ENCODE data around the gene ZSWIM5. TPM values are rescaled to one million over a fixed set of nuclear protein-coding genes. Genes with fewer than 3 reads are reported as not detected.

The ZSWIM5 gene
- total and polyA plus RNA-seq, 10 donors, result 0.15 to 4.7 (median 2.7) TPM

DNA sequence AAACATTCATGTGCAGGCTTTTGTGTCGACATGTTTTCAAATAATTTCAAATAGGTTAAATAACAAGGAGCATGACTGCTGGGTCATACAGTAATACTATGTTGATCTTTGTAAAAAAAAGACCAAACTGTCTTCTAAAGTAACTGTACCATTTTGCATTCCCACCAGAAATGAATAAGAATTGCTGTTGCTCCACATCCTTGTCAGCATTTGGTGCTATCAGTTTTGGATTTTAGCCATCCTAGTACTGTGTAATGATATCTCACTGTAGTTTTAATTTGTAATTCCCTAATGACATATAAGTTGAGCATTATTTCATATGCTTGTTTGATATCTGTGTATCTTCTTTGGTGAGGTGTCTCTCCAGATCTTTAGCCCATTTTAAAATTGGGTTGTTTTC lies 182.7 kb downstream of the ZSWIM5 start:
- TF ChIP-seq, protein P1, sequence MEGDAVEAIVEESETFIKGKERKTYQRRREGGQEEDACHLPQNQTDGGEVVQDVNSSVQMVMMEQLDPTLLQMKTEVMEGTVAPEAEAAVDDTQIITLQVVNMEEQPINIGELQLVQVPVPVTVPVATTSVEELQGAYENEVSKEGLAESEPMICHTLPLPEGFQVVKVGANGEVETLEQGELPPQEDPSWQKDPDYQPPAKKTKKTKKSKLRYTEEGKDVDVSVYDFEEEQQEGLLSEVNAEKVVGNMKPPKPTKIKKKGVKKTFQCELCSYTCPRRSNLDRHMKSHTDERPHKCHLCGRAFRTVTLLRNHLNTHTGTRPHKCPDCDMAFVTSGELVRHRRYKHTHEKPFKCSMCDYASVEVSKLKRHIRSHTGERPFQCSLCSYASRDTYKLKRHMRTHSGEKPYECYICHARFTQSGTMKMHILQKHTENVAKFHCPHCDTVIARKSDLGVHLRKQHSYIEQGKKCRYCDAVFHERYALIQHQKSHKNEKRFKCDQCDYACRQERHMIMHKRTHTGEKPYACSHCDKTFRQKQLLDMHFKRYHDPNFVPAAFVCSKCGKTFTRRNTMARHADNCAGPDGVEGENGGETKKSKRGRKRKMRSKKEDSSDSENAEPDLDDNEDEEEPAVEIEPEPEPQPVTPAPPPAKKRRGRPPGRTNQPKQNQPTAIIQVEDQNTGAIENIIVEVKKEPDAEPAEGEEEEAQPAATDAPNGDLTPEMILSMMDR (IDR thresholded peaks at IDR 0.05 in 8 of 11, conservative IDR thresholded peaks at IDR 0.05 in 3 of 11), result no peak
- TF ChIP-seq POLR2A (IDR thresholded peaks at IDR 0.05), result no peak
- TF ChIP-seq POLR2AphosphoS5 (IDR thresholded peaks at IDR 0.05), result no peak
- H3K4me1 ChIP-seq, result no peaks in the 10 kb centered on the region
- DNase-seq, result no peak
- H3K36me3 ChIP-seq, result no peaks in the 10 kb centered on the region
- H3K4me3 ChIP-seq, result no peak overlapping the region
- no peaks in the 10 kb centered on the region for H3K9me3 ChIP-seq
- WGBS, 5 donors, result 86 to 98% (median 91%) methylated on average over 1 of the region's 1 CpG
- no peaks in the 10 kb centered on the region for H3K27me3 ChIP-seq (replicated peaks in 1 of 7)
- H3K27ac ChIP-seq, result no peak overlapping the region
- intact Hi-C loops (cut with DNase I; ENCODE audit: low total_unique reads), result loop anchor here (5.0 kb wide), 1 partner anchor 184 kb away; the partner anchor contains the start of gene ZSWIM5

DNA sequence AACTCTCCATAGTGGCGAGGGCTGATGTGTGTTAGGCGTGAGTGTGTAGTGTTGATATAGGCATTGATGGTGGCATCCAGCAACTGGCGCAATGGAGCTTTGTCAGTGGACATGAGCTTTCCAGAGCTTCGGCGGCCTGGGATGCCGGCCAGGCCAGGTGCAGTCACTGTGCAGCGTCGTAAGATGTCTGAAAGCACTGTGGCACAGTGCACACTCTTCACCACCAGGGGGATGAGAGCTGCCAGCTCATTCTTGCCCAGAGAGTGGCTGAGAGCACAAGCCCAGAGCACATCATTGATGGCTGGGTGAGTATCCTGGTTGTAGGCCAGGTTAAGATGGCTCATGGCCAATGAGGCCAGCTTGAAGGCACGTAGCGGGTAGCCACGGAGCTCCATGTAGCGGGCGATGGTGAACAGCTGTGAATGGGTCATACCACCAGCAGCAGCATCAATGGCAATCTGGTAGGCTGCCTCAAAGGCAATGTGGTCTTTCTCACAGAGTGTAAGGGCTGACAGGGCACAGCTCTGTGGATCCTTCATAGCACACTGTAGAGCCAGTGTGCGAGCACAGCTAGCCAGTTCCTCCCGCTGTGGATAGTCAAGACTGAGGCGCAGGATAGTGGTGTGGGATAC lies 187.7 kb downstream of the ZSWIM5 start:
- no peak for DNase-seq
- Histone ChIP-seq H3K4me1 (peaks cover 0 to 14% (median 12%) of the 10 kb centered on the region in 6 donors), H3K27ac (no peak overlapping the region), H3K4me3 (no peak overlapping the region), H3K27me3 (replicated peaks in 1 of 7) (no peaks in the 10 kb centered on the region), H3K9me3 (no peaks in the 10 kb centered on the region), H3K36me3 (peaks cover 0 to 25% (median 2%) of the 10 kb centered on the region in 6 donors)
- intact Hi-C loops (cut with DNase I; ENCODE audit: low total_unique reads), result no loop called here
- TF ChIP-seq, protein P1 (IDR thresholded peaks at IDR 0.05 in 8 of 11, conservative IDR thresholded peaks at IDR 0.05 in 3 of 11), result peak; percentile 54 to 82 (median 72)
- no peak for TF ChIP-seq POLR2A (IDR thresholded peaks at IDR 0.05)
- WGBS, 5 donors, result 65 to 75% (median 72%) methylated on average over 15 to 16 of the region's 16 CpGs

DNA sequence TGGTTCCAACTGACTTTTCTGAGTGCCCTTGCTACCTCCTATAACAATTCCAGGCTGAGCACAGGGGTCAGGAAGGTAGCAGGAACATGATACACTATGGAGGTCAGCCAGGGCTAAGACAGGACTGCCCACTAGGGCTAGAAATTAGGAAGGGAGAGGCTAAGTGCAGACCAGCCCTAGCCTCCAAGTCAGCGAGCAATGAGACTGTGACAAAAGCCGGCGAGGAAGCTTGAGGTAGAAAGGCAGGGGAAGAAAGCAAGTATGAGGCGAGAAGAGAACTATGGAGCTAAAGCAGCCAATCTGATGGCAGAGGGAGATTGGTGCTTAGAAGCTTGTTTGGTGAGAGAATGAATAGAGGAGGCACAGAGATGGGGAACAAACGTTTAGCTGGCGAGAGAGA lies 189.6 kb downstream of the ZSWIM5 start:
- intact Hi-C loops (cut with DNase I; ENCODE audit: low total_unique reads), result loop anchor here (2.0 kb wide), 1 partner anchor 284 kb away; no protein-coding TSS in a partner anchor
- TF ChIP-seq POLR2AphosphoS5 (IDR thresholded peaks at IDR 0.05) (no peak), POLR2A (IDR thresholded peaks at IDR 0.05) (no peak)
- TF ChIP-seq, protein P1 (IDR thresholded peaks at IDR 0.05 in 8 of 11, conservative IDR thresholded peaks at IDR 0.05 in 3 of 11), result no peak

DNA sequence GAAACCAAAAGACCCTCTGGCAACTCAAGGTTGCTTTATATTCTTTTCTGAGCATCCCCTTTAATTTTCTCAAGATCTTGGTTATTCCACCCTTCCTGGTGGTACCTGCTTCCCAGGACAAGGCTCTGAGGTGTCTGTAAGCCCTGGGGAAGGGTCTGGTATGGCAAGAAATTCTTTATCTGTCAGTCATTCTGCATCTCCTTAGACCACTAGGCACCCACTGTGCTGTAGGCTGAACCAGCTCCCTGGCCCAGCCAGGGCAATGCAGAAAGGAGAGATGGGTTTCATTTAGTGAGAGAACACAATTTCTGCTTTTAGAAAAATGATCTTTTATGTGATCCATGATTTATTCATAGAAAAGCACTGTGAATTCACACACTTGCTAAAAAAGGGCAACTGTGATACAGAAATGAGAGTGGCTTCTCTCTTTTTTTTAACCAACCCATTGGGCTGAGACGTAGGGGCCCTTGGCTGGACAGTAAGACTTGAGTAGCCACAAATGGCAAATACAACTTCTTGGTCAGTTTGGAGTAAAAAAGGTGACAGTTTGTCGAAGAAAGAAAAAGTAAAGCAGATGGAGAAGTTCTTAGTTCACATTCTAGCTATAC lies 190.2 kb downstream of the ZSWIM5 start:
- WGBS, 5 donors, result 57 to 72% (median 59%) methylated on average over 2 of the region's 2 CpGs
- Histone ChIP-seq H3K4me1 (peaks cover 18 to 39% (median 36%) of the 10 kb centered on the region in 6 donors), H3K27me3 (replicated peaks in 1 of 7) (no peaks in the 10 kb centered on the region), H3K36me3 (peaks cover 0 to 32% (median 2%) of the 10 kb centered on the region in 6 donors), H3K4me3 (no peak overlapping the region), H3K9me3 (no peaks in the 10 kb centered on the region), H3K27ac (no peak overlapping the region)
- intact Hi-C loops (cut with DNase I; ENCODE audit: low total_unique reads), result loop anchor here (2.0 kb wide), 1 partner anchor 285 kb away; no protein-coding TSS in a partner anchor
- TF ChIP-seq POLR2AphosphoS5 (IDR thresholded peaks at IDR 0.05), result no peak
- DNase-seq, result no peak

More for the DNA sequence above, 189.6 kb downstream of the ZSWIM5 start:
- H3K4me1 ChIP-seq, result peaks cover 12 to 33% (median 30%) of the 10 kb centered on the region in 6 donors
- 48 to 64% (median 54%) methylated on average over 6 of the region's 6 CpGs for WGBS, 5 donors
- no peaks in the 10 kb centered on the region for H3K9me3 ChIP-seq
- peaks cover 0 to 32% (median 2%) of the 10 kb centered on the region in 6 donors for H3K36me3 ChIP-seq
- no peak for DNase-seq
- H3K4me3 ChIP-seq, result no peak overlapping the region
- no peak overlapping the region for H3K27ac ChIP-seq
- H3K27me3 ChIP-seq (replicated peaks in 1 of 7), result no peaks in the 10 kb centered on the region
